Motor neuron (in vitro differentiated cells): ENCODE measurements around the gene SEPTIN2. TPM values are rescaled to one million over a fixed set of nuclear protein-coding genes. Genes with fewer than 3 reads are reported as not detected.
"Not testable (repeated sequence)": the region's sequence is repeated elsewhere in the genome, so short reads cannot be mapped to it uniquely, and the experiment has no call there.

Experiments used
- ATAC-seq, 8 experiments: fragments of 200-7000 bp; cut with Tn5 transposase; replicated peaks in 6 of 8; 2 replicates each; pipeline ENCODE4 v1.8.0; 2021; ENCODE audit warnings: mild to moderate bottlenecking in 8 of 8, moderate library complexity in 8 of 8
- H3K27ac ChIP-seq, 2 donors: fragments of 250-450 bp; sonication (Bioruptor Pico); 2 replicates each; pipeline ENCODE4 v1.9.0; 2021; ENCODE audit warnings: antibody characterized with exemption in 2 of 2, mild to moderate bottlenecking in 2 of 2, moderate library complexity in 1 of 2
- H3K4me1 ChIP-seq, 2 donors: fragments of 250-450 bp; sonication (Bioruptor Pico); replicated peaks in 1 of 2; 2 replicates each; pipeline ENCODE4 v1.6.1; 2021; ENCODE audit warnings: antibody characterized with exemption in 2 of 2, mild to moderate bottlenecking in 2 of 2, moderate library complexity in 1 of 2
- H3K4me3 ChIP-seq, 5 donors: fragments of 250-450 bp; sonication (Bioruptor Pico); 2 replicates each; pipeline ENCODE4 v1.9.0; 2021; ENCODE audit warnings: antibody characterized with exemption in 5 of 5, mild to moderate bottlenecking in 5 of 5, moderate library complexity in 4 of 5
- WGBS, 10 experiments: fragments of 450-650 bp; shearing (Covaris generic); methylation state at CpG; one replicate each; pipeline ENCODE4 v1.0.0; 2022; 5-methylcytosine and 5-hydroxymethylcytosine counted together
- in situ Hi-C, 9 experiments: fragments of 400-800 bp; cut with MboI; loops; one replicate each; pipeline ENCODE4 v1.15.0; 2021; ENCODE audit warnings: low sequenced_read_pairs in 9 of 9, low pct_unique_long_range_greater_than_20kb in 2 of 9; ENCODE audit not compliant: unreplicated experiment in 9 of 9
- total RNA-seq, 8 experiments: library from RNA; unstranded; fragments of 300-600 nt; gene quantifications; 2 replicates each; pipeline versions ENCODE4 v1.2.3 to v1.2.4, GENCODE V29; 2022

The SEPTIN2 gene
- total RNA-seq, 8 experiments from 2014 or later = 163 to 382 (median 269) TPM

- WGBS, 10 experiments = 13 to 100% (median 83%) methylated on average over 1 to 6 of the region's 11 CpGs; no CpG with 5 or more reads in 2 of the 10 experiments
- H3K4me1 ChIP-seq = no peaks in the 10 kb centered on the region
- no peak overlapping the region for H3K27ac ChIP-seq
- H3K4me3 ChIP-seq = no peak overlapping the region
- ATAC-seq = peak in 1 of 8 experiments; percentile 55
- in situ Hi-C loops = no loop called here
Measured at GRCh38 chr2:241372361-241372992, 56.8 kb downstream of the SEPTIN2 start.

- H3K27ac ChIP-seq = no peak overlapping the region
- WGBS, 10 experiments = 78 to 100% (median 85%) methylated on average over 1 to 3 of the region's 3 CpGs; no CpG with 5 or more reads in 4 of the 10 experiments
- no peak overlapping the region for H3K4me3 ChIP-seq
- no peaks in the 10 kb centered on the region for H3K4me1 ChIP-seq
- no peak for ATAC-seq
- in situ Hi-C loops = no loop called here
Measured at GRCh38 chr2:241373446-241373845, 57.7 kb downstream of the SEPTIN2 start.

- H3K27ac ChIP-seq, H3K4me3 ChIP-seq, ATAC-seq, in situ Hi-C loops, H3K4me1 ChIP-seq: not testable (repeated sequence)
- WGBS, 10 experiments = 76 to 100% (median 94%) methylated on average over 2 to 6 of the region's 6 CpGs; no CpG with 5 or more reads in 1 of the 10 experiments
Measured at GRCh38 chr2:241373906-241374305, 58.2 kb downstream of the SEPTIN2 start.

- H3K4me1 ChIP-seq = peaks cover 0 to 5% of the 10 kb centered on the region in 2 donors
Measured at GRCh38 chr2:241375300-241375699, 59.6 kb downstream of the SEPTIN2 start.

GRCh38 chr2:241376808-241377207 is 61.1 kb downstream of the SEPTIN2 start:
- H3K27ac ChIP-seq = no peak overlapping the region
- WGBS, 10 experiments = 37 to 100% (median 86%) methylated on average over 1 to 2 of the region's 2 CpGs; no CpG with 5 or more reads in 4 of the 10 experiments
- ATAC-seq = no peak
- peaks cover 0 to 5% of the 10 kb centered on the region in 2 donors for H3K4me1 ChIP-seq
- in situ Hi-C loops = no loop called here
- no peak overlapping the region for H3K4me3 ChIP-seq

More at GRCh38 chr2:241375300-241375699, 59.6 kb downstream of the SEPTIN2 start:
- H3K4me3 ChIP-seq = no peak overlapping the region
- WGBS, 10 experiments = 100% methylated on average over 1 of the region's 1 CpG
- no peak for ATAC-seq
- no peak overlapping the region for H3K27ac ChIP-seq
- in situ Hi-C loops = no loop called here

GRCh38 chr2:241378816-241379215 is 63.1 kb downstream of the SEPTIN2 start:
- in situ Hi-C loops = no loop called here
- no peak for ATAC-seq
- Histone ChIP-seq H3K4me3 (no peak overlapping the region), H3K27ac (no peak overlapping the region), H3K4me1 (peaks cover 0 to 5% of the 10 kb centered on the region in 2 donors)
- WGBS, 10 experiments = 0 to 94% (median 73%) methylated on average over 1 to 2 of the region's 2 CpGs; no CpG with 5 or more reads in 2 of the 10 experiments

- peak in 2 of 8 experiments; percentile 20 to 48 for ATAC-seq
- Histone ChIP-seq H3K4me3 (no peak overlapping the region), H3K4me1 (peaks cover 0 to 5% of the 10 kb centered on the region in 2 donors), H3K27ac (no peak overlapping the region)
- WGBS, 10 experiments = 21 to 100% (median 75%) methylated on average over 2 to 8 of the region's 9 CpGs
- in situ Hi-C loops = no loop called here
Measured at GRCh38 chr2:241379481-241380480, 64.1 kb downstream of the SEPTIN2 start.

GRCh38 chr2:241381872-241382271 is 66.1 kb downstream of the SEPTIN2 start:
- ATAC-seq = no peak
- in situ Hi-C loops = no loop called here
- WGBS, 10 experiments = 72 to 100% (median 94%) methylated on average over 1 to 4 of the region's 4 CpGs

GRCh38 chr2:241385450-241385849 is 69.7 kb downstream of the SEPTIN2 start:
- H3K4me1 ChIP-seq, in situ Hi-C loops, H3K27ac ChIP-seq, ATAC-seq, H3K4me3 ChIP-seq: not testable (repeated sequence)
- WGBS, 10 experiments = 79 to 100% (median 100%) methylated on average over 2 to 7 of the region's 7 CpGs; no CpG with 5 or more reads in 1 of the 10 experiments

More at GRCh38 chr2:241381872-241382271, 66.1 kb downstream of the SEPTIN2 start:
- no peak overlapping the region for H3K4me3 ChIP-seq
- H3K4me1 ChIP-seq = peaks cover 0 to 5% of the 10 kb centered on the region in 2 donors
- H3K27ac ChIP-seq = no peak overlapping the region

- ATAC-seq = peak in 1 of 8 experiments; percentile 63
- in situ Hi-C loops = no loop called here
- no peaks in the 10 kb centered on the region for H3K4me1 ChIP-seq
- no peak overlapping the region for H3K27ac ChIP-seq
- no peak overlapping the region for H3K4me3 ChIP-seq
- 10 to 93% (median 86%) methylated on average over 2 to 5 of the region's 6 CpGs; no CpG with 5 or more reads in 5 of the 10 experiments for WGBS, 10 experiments
Measured at GRCh38 chr2:241386519-241386918, 70.8 kb downstream of the SEPTIN2 start.

- Histone ChIP-seq H3K4me1 (no peaks in the 10 kb centered on the region), H3K27ac (no peak overlapping the region), H3K4me3 (no peak overlapping the region)
- ATAC-seq = no peak
- 38 to 100% (median 86%) methylated on average over 1 to 2 of the region's 2 CpGs; no CpG with 5 or more reads in 2 of the 10 experiments for WGBS, 10 experiments
- in situ Hi-C loops = no loop called here
Measured at GRCh38 chr2:241389697-241390096, 74.0 kb downstream of the SEPTIN2 start.

GRCh38 chr2:241390301-241391206 is 74.8 kb downstream of the SEPTIN2 start:
- in situ Hi-C loops = no loop called here
- Histone ChIP-seq H3K4me1 (no peaks in the 10 kb centered on the region), H3K4me3 (no peak overlapping the region), H3K27ac (no peak overlapping the region)
- ATAC-seq = no peak
- WGBS, 10 experiments = 63 to 98% (median 96%) methylated on average over 3 to 9 of the region's 9 CpGs; no CpG with 5 or more reads in 1 of the 10 experiments
